Measurements from ENCODE around the gene DDX41. TPM values are rescaled to one million over a fixed set of nuclear protein-coding genes. Genes with fewer than 3 reads are reported as not detected.
"Not testable (repeated sequence)": the region's sequence is repeated elsewhere in the genome, so short reads cannot be mapped to it uniquely, and the experiment has no call there.

Gene DDX41
- polyA plus RNA-seq, 1 experiment: 71.8 TPM

- DNase-seq (ENCODE audit: low read depth, low spot score): no peak
- CTCF ChIA-PET: interaction anchor here (1.8 kb wide), 1 partner anchor 22 kb away, joined by 6 read pairs; no protein-coding TSS in a partner anchor
Observed at GRCh38 chr5:177538876-177539275, 22.1 kb upstream of the DDX41 start.

GRCh38 chr5:177537389-177538361, 20.9 kb upstream of the DDX41 start:
- DNase-seq (ENCODE audit: low read depth, low spot score): peak; percentile 76
- Histone ChIP-seq H3K27me3 (ENCODE audit: control insufficient read depth, insufficient read depth, low read length) (no peaks in the 10 kb centered on the region), H3K9me3 (ENCODE audit: control insufficient read depth, insufficient read depth, low read length) (no peaks in the 10 kb centered on the region), H3K4me3 (ENCODE audit: low read depth, low read length) (no peak overlapping the region), H3K27ac (ENCODE audit: low read depth, low read length) (peak overlapping the region; percentile 94)
- ChIA-PET CTCF (interaction anchor here (0.7 to 3.3 kb wide), 4 partner anchors 9 to 55 kb away, joined by 4 to 15 read pairs (median 6); no protein-coding TSS in a partner anchor), POLR2A (interaction anchor here (0.7 to 2.7 kb wide), 9 partner anchors 9 to 62 kb away, joined by 3 to 46 read pairs (median 5); partner anchors contain the start of genes B4GALT7, DDX41, FAM193B and TMED9)
- TF ChIP-seq, protein P1, sequence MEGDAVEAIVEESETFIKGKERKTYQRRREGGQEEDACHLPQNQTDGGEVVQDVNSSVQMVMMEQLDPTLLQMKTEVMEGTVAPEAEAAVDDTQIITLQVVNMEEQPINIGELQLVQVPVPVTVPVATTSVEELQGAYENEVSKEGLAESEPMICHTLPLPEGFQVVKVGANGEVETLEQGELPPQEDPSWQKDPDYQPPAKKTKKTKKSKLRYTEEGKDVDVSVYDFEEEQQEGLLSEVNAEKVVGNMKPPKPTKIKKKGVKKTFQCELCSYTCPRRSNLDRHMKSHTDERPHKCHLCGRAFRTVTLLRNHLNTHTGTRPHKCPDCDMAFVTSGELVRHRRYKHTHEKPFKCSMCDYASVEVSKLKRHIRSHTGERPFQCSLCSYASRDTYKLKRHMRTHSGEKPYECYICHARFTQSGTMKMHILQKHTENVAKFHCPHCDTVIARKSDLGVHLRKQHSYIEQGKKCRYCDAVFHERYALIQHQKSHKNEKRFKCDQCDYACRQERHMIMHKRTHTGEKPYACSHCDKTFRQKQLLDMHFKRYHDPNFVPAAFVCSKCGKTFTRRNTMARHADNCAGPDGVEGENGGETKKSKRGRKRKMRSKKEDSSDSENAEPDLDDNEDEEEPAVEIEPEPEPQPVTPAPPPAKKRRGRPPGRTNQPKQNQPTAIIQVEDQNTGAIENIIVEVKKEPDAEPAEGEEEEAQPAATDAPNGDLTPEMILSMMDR (IDR thresholded peaks at IDR 0.05; ENCODE audit: low read depth, low read length): no peak

More at GRCh38 chr5:177538876-177539275, 22.1 kb upstream of the DDX41 start:
- TF ChIP-seq, protein P1 (IDR thresholded peaks at IDR 0.05; ENCODE audit: low read depth, low read length): no peak
- no peaks in the 10 kb centered on the region for H3K9me3 ChIP-seq (ENCODE audit: control insufficient read depth, insufficient read depth, low read length)
- H3K27ac ChIP-seq (ENCODE audit: low read depth, low read length): peak overlapping the region; percentile 94
- no peaks in the 10 kb centered on the region for H3K27me3 ChIP-seq (ENCODE audit: control insufficient read depth, insufficient read depth, low read length)
- POLR2A ChIA-PET: interaction anchor here (1.4 to 2.7 kb wide), 4 partner anchors 8 to 41 kb away, joined by 5 to 46 read pairs (median 8); partner anchors contain the start of genes DDX41, FAM193B and PDLIM7
- no peak overlapping the region for H3K4me3 ChIP-seq (ENCODE audit: low read depth, low read length)

- DNase-seq (ENCODE audit: low read depth, low spot score): no peak
- ChIA-PET POLR2A (interaction anchor here (0.6 to 2.7 kb wide), 2 partner anchors 10 to 19 kb away, joined by 5 to 46 read pairs; partner anchors contain the start of gene DDX41), CTCF (interaction anchor here (3.3 kb wide), 1 partner anchor 35 kb away, joined by 15 read pairs; no protein-coding TSS in a partner anchor)
- Histone ChIP-seq H3K4me3 (ENCODE audit: low read depth, low read length) (no peak overlapping the region), H3K27ac (ENCODE audit: low read depth, low read length) (peak overlapping the region; percentile 85), H3K27me3 (ENCODE audit: control insufficient read depth, insufficient read depth, low read length) (no peaks in the 10 kb centered on the region), H3K9me3 (ENCODE audit: control insufficient read depth, insufficient read depth, low read length) (no peaks in the 10 kb centered on the region)
- TF ChIP-seq, protein P1 (IDR thresholded peaks at IDR 0.05; ENCODE audit: low read depth, low read length): no peak
Observed at GRCh38 chr5:177536386-177536785, 19.6 kb upstream of the DDX41 start.

GRCh38 chr5:177535125-177535524, 18.4 kb upstream of the DDX41 start:
- Histone ChIP-seq H3K4me3 (ENCODE audit: low read depth, low read length) (no peak overlapping the region), H3K27me3 (ENCODE audit: control insufficient read depth, insufficient read depth, low read length) (no peaks in the 10 kb centered on the region), H3K27ac (ENCODE audit: low read depth, low read length) (no peak overlapping the region), H3K9me3 (ENCODE audit: control insufficient read depth, insufficient read depth, low read length) (no peaks in the 10 kb centered on the region)
- TF ChIP-seq, protein P1 (IDR thresholded peaks at IDR 0.05; ENCODE audit: low read depth, low read length): no peak
- CTCF ChIA-PET: interaction anchor here (1.0 to 3.3 kb wide), 2 partner anchors 11 to 34 kb away, joined by 3 to 15 read pairs; no protein-coding TSS in a partner anchor
- POLR2A ChIA-PET: no interaction called here
- DNase-seq (ENCODE audit: low read depth, low spot score): no peak

DNA sequence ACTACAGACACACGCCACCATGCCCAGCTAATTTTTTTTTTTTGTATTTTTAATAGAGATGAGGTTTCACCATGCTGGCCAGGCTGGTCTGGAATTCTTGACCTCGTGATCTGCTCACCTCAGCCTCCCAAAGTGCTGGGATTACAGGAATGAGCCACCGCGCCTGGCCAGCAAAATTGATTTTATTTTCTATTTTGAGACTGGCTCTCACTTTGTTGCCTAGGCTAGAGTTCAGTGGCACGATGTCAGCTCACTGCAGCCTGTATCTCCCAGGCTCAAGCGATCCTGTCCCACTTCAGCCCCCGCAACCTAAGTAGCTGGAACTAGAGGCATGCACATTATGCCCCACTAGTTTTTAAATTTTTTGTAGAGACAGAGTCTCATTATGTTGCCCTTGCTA, 17.7 kb upstream of the DDX41 start:
- H3K4me3 ChIP-seq (ENCODE audit: low read depth, low read length); CTCF ChIA-PET; POLR2A ChIA-PET; H3K27me3 ChIP-seq (ENCODE audit: control insufficient read depth, insufficient read depth, low read length); H3K9me3 ChIP-seq (ENCODE audit: control insufficient read depth, insufficient read depth, low read length); H3K27ac ChIP-seq (ENCODE audit: low read depth, low read length); DNase-seq (ENCODE audit: low read depth, low spot score): not testable (repeated sequence)

All from AG04450 (cell line).